H1 (cell line): ENCODE measurements around the gene CWC27. TPM values are rescaled to one million over a fixed set of nuclear protein-coding genes. Genes with fewer than 3 reads are reported as not detected.

Source experiments
- CTCF ChIA-PET: fragments of 300-600 bp; sonication (Branson Sonifier 250); formaldehyde crosslinking; loops from one replicate; lab custom pipeline; 2021; ENCODE audit not compliant: partially characterized antibody; lab: Charles Lee
- POLR2A ChIA-PET: fragments of 300-600 bp; sonication (Branson Sonifier 250); formaldehyde crosslinking; loops from one replicate; lab custom pipeline; 2021; ENCODE audit warnings: inconsistent platforms; ENCODE audit not compliant: partially characterized antibody; lab: Charles Lee
- DNase-seq, 2 experiments: peaks; one replicate each; pipeline versions ENCODE4 v3.0.0 to v3.0.0-alpha.2; 2010 to 2022; ENCODE audit warnings: low spot score in 2 of 2, low read depth in 1 of 2, mixed read lengths in 1 of 2
- FAIRE-seq: peaks from 2 replicates; lab custom pipeline; 2011; peaks lifted over from hg19 to GRCh38; lab: Jason Lieb, UNC
- H2AFZ ChIP-seq: 2 replicates; pipeline ENCODE4 v1.8.1; 2012; ENCODE audit warnings: low read length, inconsistent platforms
- H2AK5ac ChIP-seq: 2 replicates; pipeline ENCODE4 v1.6.1; 2013; ENCODE audit warnings: low read depth, low read length
- H2BK120ac ChIP-seq: replicated peaks from 2 replicates; pipeline ENCODE3; 2013; ENCODE audit warnings: low read depth, low read length, inconsistent platforms
- H2BK12ac ChIP-seq: 2 replicates; pipeline ENCODE4 v1.6.1; 2013; ENCODE audit warnings: low read depth, low read length
- H2BK15ac ChIP-seq: 2 replicates; pipeline ENCODE4 v1.6.1; 2013; ENCODE audit warnings: low read length
- H2BK20ac ChIP-seq: 2 replicates; pipeline ENCODE4 v1.6.1; 2013; ENCODE audit warnings: low read length
- H2BK5ac ChIP-seq: 2 replicates; pipeline ENCODE4 v1.6.1; 2013; ENCODE audit warnings: low read depth, low read length
- H3K14ac ChIP-seq: 2 replicates; pipeline ENCODE4 v1.6.1; 2013; ENCODE audit warnings: inconsistent platforms; ENCODE audit not compliant: insufficient read length
- H3K18ac ChIP-seq: 2 replicates; pipeline ENCODE4 v1.6.1; 2013; ENCODE audit warnings: low read length; ENCODE audit errors: extremely low read depth
- H3K23ac ChIP-seq: 2 replicates; pipeline ENCODE4 v1.6.1; 2013; ENCODE audit warnings: inconsistent platforms; ENCODE audit not compliant: insufficient read length
- H3K23me2 ChIP-seq: 2 replicates; pipeline ENCODE4 v1.6.1; 2013; ENCODE audit warnings: low read depth, low read length
- H3K27ac ChIP-seq: 2 replicates; pipeline ENCODE4 v1.6.1; 2011; ENCODE audit warnings: low read depth, low read length, inconsistent platforms
- H3K27me3 ChIP-seq, 4 experiments: replicated peaks in 1 of 4; 1 replicate in 1 of 4; 2 replicates in 3 of 4; pipeline versions ENCODE4 v1.6.1 to v1.8.1; 2011 to 2013; ENCODE audit warnings: low read length in 3 of 4, mild to moderate bottlenecking in 3 of 4, inconsistent platforms in 2 of 4, mixed read lengths in 2 of 4, moderate library complexity in 1 of 4; ENCODE audit not compliant: control insufficient read depth in 3 of 4, insufficient read depth in 3 of 4; ENCODE audit errors: extremely low read depth in 1 of 4
- H3K36me3 ChIP-seq, 4 experiments: 2 replicates each; pipeline versions ENCODE4 v1.6.1 to v1.8.1; 2011 to 2013; ENCODE audit warnings: mild to moderate bottlenecking in 4 of 4, low read length in 3 of 4, moderate library complexity in 2 of 4, control low read depth in 1 of 4, inconsistent platforms in 1 of 4; ENCODE audit not compliant: insufficient read depth in 4 of 4, control insufficient read depth in 2 of 4
- H3K4ac ChIP-seq: replicated peaks from 2 replicates; pipeline ENCODE3; 2013; ENCODE audit warnings: low read length, low read depth, mixed read lengths, inconsistent platforms; ENCODE audit not compliant: insufficient read length
- H3K4me1 ChIP-seq, 4 experiments: replicated peaks in 1 of 4; 1 replicate in 1 of 4; 2 replicates in 3 of 4; pipeline versions ENCODE4 v1.6.1 to v1.8.1; 2011 to 2013; ENCODE audit warnings: low read length in 3 of 4, inconsistent platforms in 2 of 4, mixed read lengths in 1 of 4; ENCODE audit not compliant: insufficient read depth in 4 of 4, control insufficient read depth in 3 of 4
- H3K4me2 ChIP-seq, 2 experiments: 2 replicates each; pipeline versions ENCODE4 v1.6.1 to v1.8.1; 2011 to 2013; ENCODE audit warnings: low read depth in 2 of 2, low read length in 2 of 2, control low read depth in 1 of 2, inconsistent platforms in 1 of 2, mild to moderate bottlenecking in 1 of 2; ENCODE audit not compliant: insufficient read depth in 1 of 2
- H3K4me3 ChIP-seq, 4 experiments: fragments of 200-600, 300-600 bp in 1 of 4; sonication (generic), shearing (Covaris generic), sonication (Bioruptor Twin) in 1 of 4; 2 replicates each; pipeline versions ENCODE4 v1.5.1 to v1.8.1; 2011 to 2016; ENCODE audit warnings: low read length in 4 of 4, low read depth in 3 of 4, control low read depth in 2 of 4, inconsistent platforms in 2 of 4, mild to moderate bottlenecking in 2 of 4, mixed read lengths in 1 of 4, moderate library complexity in 1 of 4; ENCODE audit not compliant: insufficient read depth in 2 of 4; ENCODE audit errors: extremely low read depth in 1 of 4
- H3K56ac ChIP-seq: replicated peaks from 2 replicates; pipeline ENCODE3; 2013; ENCODE audit warnings: low read depth, mild to moderate bottlenecking, mixed read lengths, low read length, inconsistent platforms; ENCODE audit not compliant: insufficient read length
- H3K79me1 ChIP-seq: 2 replicates; pipeline ENCODE4 v1.6.1; 2013; ENCODE audit warnings: low read depth, low read length, control low read depth
- H3K79me2 ChIP-seq, 2 experiments: 2 replicates each; pipeline versions ENCODE4 v1.6.1 to v1.8.1; 2012 to 2013; ENCODE audit warnings: low read length in 2 of 2, mild to moderate bottlenecking in 2 of 2, inconsistent platforms in 1 of 2; ENCODE audit not compliant: insufficient read depth in 2 of 2, control insufficient read depth in 1 of 2
- H3K9ac ChIP-seq, 4 experiments: replicated peaks in 1 of 4; 1 replicate in 1 of 4; 2 replicates in 3 of 4; pipeline versions ENCODE4 v1.6.1 to v1.8.1; 2011 to 2013; ENCODE audit warnings: low read depth in 3 of 4, low read length in 3 of 4, control low read depth in 2 of 4, mild to moderate bottlenecking in 2 of 4, moderate library complexity in 2 of 4, inconsistent platforms in 1 of 4; ENCODE audit errors: extremely low read depth in 1 of 4
- H3K9me3 ChIP-seq, 2 experiments: 2 replicates each; pipeline versions ENCODE4 v1.6.1 to v1.8.1; 2012 to 2013; ENCODE audit warnings: mild to moderate bottlenecking in 2 of 2, moderate library complexity in 2 of 2, control low read depth in 1 of 2, inconsistent platforms in 1 of 2, low read depth in 1 of 2, low read length in 1 of 2, mixed read lengths in 1 of 2; ENCODE audit not compliant: insufficient read depth in 2 of 2
- H4K20me1 ChIP-seq, 2 experiments: replicated peaks in 1 of 2; 2 replicates each; pipeline versions ENCODE3 to v1.8.1; 2011 to 2013; ENCODE audit warnings: inconsistent platforms in 2 of 2, low read length in 2 of 2, mild to moderate bottlenecking in 1 of 2; ENCODE audit not compliant: insufficient read depth in 2 of 2, control insufficient read depth in 1 of 2
- H4K5ac ChIP-seq: 2 replicates; pipeline ENCODE4 v1.6.1; 2013; ENCODE audit warnings: low read length, low read depth, mixed read lengths, inconsistent platforms; ENCODE audit not compliant: insufficient read length
- H4K8ac ChIP-seq: 2 replicates; pipeline ENCODE4 v1.8.0; 2013; ENCODE audit warnings: mild to moderate bottlenecking, moderate library complexity, low read length, inconsistent platforms; ENCODE audit not compliant: insufficient read depth; ENCODE audit errors: extremely low read depth
- H4K91ac ChIP-seq: replicated peaks from 2 replicates; pipeline ENCODE3; 2013; ENCODE audit warnings: low read length, mixed read lengths, inconsistent platforms; ENCODE audit not compliant: insufficient read length
- BRCA1 ChIP-seq: IDR thresholded peaks from 2 replicates; pipeline ENCODE4 v1.6.1; 2012; ENCODE audit warnings: low read depth, low read length, improper control_type of control experiment
- JUND ChIP-seq: IDR thresholded peaks from 2 replicates; pipeline ENCODE4 v1.6.1; 2011; ENCODE audit warnings: mild to moderate bottlenecking, improper control_type of control experiment, low read length
- NANOG ChIP-seq: IDR thresholded peaks from 2 replicates; pipeline ENCODE4 v1.6.1; 2011; ENCODE audit warnings: low read length, low read depth, mild to moderate bottlenecking, inconsistent platforms; ENCODE audit not compliant: insufficient read depth, poor library complexity, severe bottlenecking
- PHF8 ChIP-seq: fragments of 200-600 bp; sonication (generic); conservative IDR thresholded peaks from 2 replicates; pipeline ENCODE4 v1.7.1; 2012; ENCODE audit warnings: low read depth, mild to moderate bottlenecking, inconsistent platforms, low read length, moderate library complexity
- SIN3A ChIP-seq, 2 experiments: IDR thresholded peaks in 1 of 2; conservative IDR thresholded peaks in 1 of 2; 2 replicates each; pipeline ENCODE4 v1.6.1; 2011 to 2012; ENCODE audit warnings: low read length in 2 of 2, improper control_type of control experiment in 1 of 2, low read depth in 1 of 2, mild to moderate bottlenecking in 1 of 2
- TEAD4 ChIP-seq: IDR thresholded peaks from 2 replicates; pipeline ENCODE4 v1.6.1; 2012; ENCODE audit warnings: low read depth, low read length, inconsistent platforms, mixed read lengths
- WGBS, 2 experiments: shearing (Covaris generic) in 1 of 2; methylation state at CpG; one replicate each; pipeline versions ENCODE4 v1.1.6 to v1.1.7; 2013 to 2015; ENCODE audit warnings: low lambda C conversion rate in 2 of 2, mixed read lengths in 2 of 2, inconsistent platforms in 1 of 2, low coverage in 1 of 2, missing lambda C conversion rate in 1 of 2; ENCODE audit not compliant: insufficient replicate concordance in 2 of 2, insufficient coverage in 1 of 2, insufficient read length in 1 of 2; ENCODE audit errors: extremely low coverage in 1 of 2, missing lambda C conversion rate in 1 of 2; 5-methylcytosine and 5-hydroxymethylcytosine counted together
- polyA plus RNA-seq, 7 experiments: library from polyadenylated mRNA; depleted of rRNA in 3 of 7; stranded (reverse) in 5 of 7; unstranded in 2 of 7; fragments of >200 nt in 5 of 7; fragments of 200-250 nt in 2 of 7; gene quantifications; 1 replicate in 5 of 7; 2 replicates in 1 of 7; 4 replicates in 1 of 7; pipeline versions ENCODE4 v1.2.1 to v1.2.3, GENCODE V29; 2011 to 2013; ENCODE audit warnings: missing spikeins in 2 of 7, mixed read lengths in 2 of 7
- total RNA-seq: library from RNA; stranded (reverse); fragmentation: NEBNext Ultra II Directional; extraction: Animal tissue kit (Norgen Biotek cat#: 25700); gene quantifications from 2 replicates; pipeline ENCODE4 v1.2.1, GENCODE V29; 2021

Gene CWC27
- total and polyA plus RNA-seq, 2 of the 8 experiments (the other 6 are each of a cell fraction or from before 2014, with no cell fraction given), result 24.9 to 43.4 TPM

DNA sequence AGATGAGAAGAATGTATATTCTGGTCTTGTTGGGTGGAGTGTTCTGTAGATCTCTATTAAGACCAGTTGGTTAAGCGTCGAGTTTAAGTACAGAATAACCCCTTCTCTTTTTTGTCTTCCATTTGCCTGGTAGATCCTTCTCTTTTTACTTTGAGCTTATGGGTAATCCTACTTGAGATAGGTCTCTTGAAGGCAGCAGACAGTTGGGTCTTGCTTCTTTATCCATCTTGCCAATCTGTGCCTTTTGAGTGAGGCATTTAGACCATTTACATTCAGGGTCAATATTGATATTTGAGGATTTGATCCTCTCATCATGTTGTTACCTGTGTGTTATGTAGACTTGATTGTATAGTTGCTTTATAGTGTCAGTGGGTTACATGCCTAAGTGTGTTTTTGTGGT is 152.7 kb downstream of the CWC27 start:
- Histone ChIP-seq H3K79me2 (0 out of 4 replicates have a peak, but pooled peaks cover 0 to 2% of the 10 kb centered on the region in 2 experiments), H3K4me3 (no peak overlapping the region), H3K79me1 (no peaks in the 10 kb centered on the region), H2BK120ac (no peak overlapping the region), H2BK20ac (no peak overlapping the region), H4K5ac (no peak overlapping the region), H3K14ac (no peak overlapping the region), H2BK12ac (no peak overlapping the region), H3K23me2 (no peaks in the 10 kb centered on the region), H3K36me3 (peaks cover 0 to 5% (median 2%) of the 10 kb centered on the region in 4 experiments; a peak in 2 of 8 replicates), H3K9me3 (peaks cover 7 to 12% of the 10 kb centered on the region in 2 experiments; a peak in 1 of 4 replicates), H3K27ac (no peak overlapping the region), H3K18ac (no peak overlapping the region), H4K20me1 (no peaks in the 10 kb centered on the region), H4K91ac (no peak overlapping the region), H3K4me1 (peaks cover 0 to 2% (median 0%) of the 10 kb centered on the region in 4 experiments; a peak in 2 of 7 replicates), H2AK5ac (no peak overlapping the region), H3K27me3 (no peaks in the 10 kb centered on the region), H2AFZ (no peak overlapping the region), H2BK15ac (no peak overlapping the region), H3K4ac (no peak overlapping the region), H3K4me2 (no peak overlapping the region), H3K9ac (no peak overlapping the region), H3K56ac (no peak overlapping the region), H2BK5ac (no peak overlapping the region), H3K23ac (no peak overlapping the region), H4K8ac (no peak overlapping the region)
- CTCF ChIA-PET, result interaction anchor here (0.6 kb wide), 1 partner anchor 53 kb away, joined by 3 read pairs; no protein-coding TSS in a partner anchor
- POLR2A ChIA-PET, result no interaction called here
- DNase-seq (no peak), FAIRE-seq (no peak)
- TF ChIP-seq TEAD4 (no peak), BRCA1 (no peak), NANOG (no peak), SIN3A (conservative IDR thresholded peaks at IDR 0.05 in 1 of 2, IDR thresholded peaks at IDR 0.05 in 1 of 2; ENCODE audit: low read depth in 1 of 2, low read length in 2 of 2) (no peak), PHF8 (no peak), JUND (no peak)
- 97% methylated on average over 2 of the region's 2 CpGs; no CpG with 5 or more reads in 1 of the 2 experiments for WGBS, 2 experiments
